Retinal pigment epithelial cell (primary cell): ENCODE measurements around the gene CRIM1.

Experiments used
- DNase-seq: peaks from one replicate; pipeline ENCODE4 v3.0.0-alpha.2; 2010; ENCODE audit warnings: low read depth
- H3K4me3 ChIP-seq: 2 replicates; pipeline ENCODE4 v1.5.1; 2011; ENCODE audit warnings: mild to moderate bottlenecking, low read length, control low read depth, moderate library complexity
- CTCF ChIP-seq: conservative IDR thresholded peaks from 2 replicates; pipeline ENCODE4 v1.5.1; 2011; ENCODE audit warnings: low read depth, low read length, control low read depth, inconsistent platforms

CRIM1 gene

GRCh38 chr2:36433311-36434217, 78.0 kb downstream of the CRIM1 start:
- no peak for TF ChIP-seq CTCF
- DNase-seq = peak; percentile 38
- H3K4me3 ChIP-seq = no peak overlapping the region

GRCh38 chr2:36438449-36438977, 82.9 kb downstream of the CRIM1 start:
- H3K4me3 ChIP-seq = no peak overlapping the region
- TF ChIP-seq CTCF = no peak
- peak; percentile 79 for DNase-seq

GRCh38 chr2:36439084-36439483, 83.5 kb downstream of the CRIM1 start:
- no peak for TF ChIP-seq CTCF
- H3K4me3 ChIP-seq = no peak overlapping the region
- no peak for DNase-seq

GRCh38 chr2:36441065-36441625, 85.6 kb downstream of the CRIM1 start:
- no peak overlapping the region for H3K4me3 ChIP-seq
- TF ChIP-seq CTCF = no peak
- no peak for DNase-seq

GRCh38 chr2:36441816-36442215, 86.2 kb downstream of the CRIM1 start:
- H3K4me3 ChIP-seq = no peak overlapping the region
- DNase-seq = no peak
- no peak for TF ChIP-seq CTCF

GRCh38 chr2:36444216-36444936, 88.8 kb downstream of the CRIM1 start:
- H3K4me3 ChIP-seq = no peak overlapping the region
- TF ChIP-seq CTCF = no peak
- DNase-seq = no peak
